Measurements from ENCODE around the gene TARBP2.
A peak's percentile ranks its signal among the peaks of the same experiment; 100 is the strongest.

Gene TARBP2

GRCh38 chr12:53497461-53497860, 3.6 kb upstream of the TARBP2 start:
- DNase-seq, result no peak

- DNase-seq, result no peak
Measured at GRCh38 chr12:53498235-53498630, 2.9 kb upstream of the TARBP2 start.

- peak; percentile 76 for DNase-seq
Measured at GRCh38 chr12:53499266-53500141, 1.6 kb upstream of the TARBP2 start, which contains the start of gene MAP3K12. Gene MAP3K12 (minus strand): TSS chr12:53499458. CDS start chr12:53487391, 12,067 bp downstream.

GRCh38 chr12:53500142-53500775, 824 bp upstream of the TARBP2 start:
- peak; percentile 86 for DNase-seq

GRCh38 chr12:53501615-53502181, 615 bp downstream of the TARBP2 start:
- DNase-seq, result no peak

GRCh38 chr12:53502331-53502730, 1.2 kb downstream of the TARBP2 start:
- no peak for DNase-seq

- no peak for DNase-seq
Measured at GRCh38 chr12:53502983-53503728, 2.1 kb downstream of the TARBP2 start.

GRCh38 chr12:53504004-53504920, 3.2 kb downstream of the TARBP2 start:
- DNase-seq, result no peak

- no peak for DNase-seq
Measured at GRCh38 chr12:53505086-53505485, 4.0 kb downstream of the TARBP2 start.

GRCh38 chr12:53505555-53506449, 4.7 kb downstream of the TARBP2 start:
- DNase-seq, result no peak

- no peak for DNase-seq
Measured at GRCh38 chr12:53506450-53506785, 5.3 kb downstream of the TARBP2 start.

- DNase-seq, result no peak
Measured at GRCh38 chr12:53506881-53507602, 6.0 kb downstream of the TARBP2 start, which contains the start of gene NPFF. Gene NPFF (minus strand): TSS chr12:53507484. CDS start chr12:53507474, 10 bp downstream.

- DNase-seq, result no peak
Measured at GRCh38 chr12:53507603-53507885, 6.5 kb downstream of the TARBP2 start.

- peak; percentile 93 for DNase-seq
Measured at GRCh38 chr12:53508534-53509170, 7.6 kb downstream of the TARBP2 start.

- DNase-seq, result no peak
Measured at GRCh38 chr12:53510181-53510812, 9.2 kb downstream of the TARBP2 start.

- no peak for DNase-seq
Measured at GRCh38 chr12:53513712-53514410, 12.8 kb downstream of the TARBP2 start.

GRCh38 chr12:53514628-53515290, 13.7 kb downstream of the TARBP2 start:
- no peak for DNase-seq

- no peak for DNase-seq
Measured at GRCh38 chr12:53515291-53515680, 14.2 kb downstream of the TARBP2 start.

Measured in hematopoietic multipotent progenitor cell treated with erythropoietin and hydrocortisone succinate and interleukin-3 and kit ligand, for 4 days (in vitro differentiated cells).